Effector memory CD8-positive, alpha-beta T cell (primary cell): ENCODE results near the gene COPG1.

Experiments used
- ATAC-seq: fragments of 150-1000 bp; cut with Tn5 transposase; replicated peaks from 2 replicates; pipeline ENCODE4 v1.10.0; 2021; ENCODE audit warnings: mild to moderate bottlenecking, moderate library complexity
- DNase-seq, 3 experiments: peaks; one replicate each; pipeline ENCODE4 v3.0.0; 2021
- H3K27ac Mint-ChIP-seq, 2 donors: one replicate each; pipeline ENCODE4 v1.8.0; 2022; ENCODE audit warnings: mild to moderate bottlenecking in 2 of 2, mixed read lengths in 2 of 2, moderate library complexity in 2 of 2
- H3K27me3 Mint-ChIP-seq, 2 donors: one replicate each; pipeline ENCODE4 v1.8.0; 2022; ENCODE audit warnings: mixed read lengths in 2 of 2
- H3K36me3 Mint-ChIP-seq: one replicate; pipeline ENCODE4 v1.8.0; 2022; ENCODE audit warnings: mild to moderate bottlenecking, moderate library complexity, mixed read lengths; ENCODE audit not compliant: insufficient read depth
- H3K4me1 Mint-ChIP-seq, 2 donors: one replicate each; pipeline ENCODE4 v1.8.0; 2022; ENCODE audit warnings: low read depth in 2 of 2, mixed read lengths in 2 of 2
- H3K4me3 Mint-ChIP-seq, 2 donors: one replicate each; pipeline ENCODE4 v1.8.0; 2022; ENCODE audit warnings: mild to moderate bottlenecking in 2 of 2, mixed read lengths in 2 of 2, moderate library complexity in 2 of 2
- H3K9me3 Mint-ChIP-seq, 2 donors: one replicate each; pipeline ENCODE4 v1.8.0; 2022; ENCODE audit warnings: mixed read lengths in 2 of 2

Gene COPG1

GRCh38 chr3:129304962-129305222 is 55.5 kb downstream of the COPG1 start:
- Mint-ChIP-seq H3K27ac (no peak overlapping the region), H3K4me3 (no peak overlapping the region), H3K4me1 (peaks cover 5% of the 10 kb centered on the region in 2 donors), H3K36me3 (peaks cover 60% of the 10 kb centered on the region), H3K27me3 (no peaks in the 10 kb centered on the region), H3K9me3 (no peaks in the 10 kb centered on the region)
- no peak for ATAC-seq
- no peak for DNase-seq

GRCh38 chr3:129305592-129306091 is 56.2 kb downstream of the COPG1 start:
- Mint-ChIP-seq H3K36me3 (peaks cover 55% of the 10 kb centered on the region), H3K27me3 (no peaks in the 10 kb centered on the region), H3K4me3 (no peak overlapping the region), H3K4me1 (peaks cover 5% of the 10 kb centered on the region in 2 donors), H3K9me3 (no peaks in the 10 kb centered on the region), H3K27ac (peak overlapping the region; percentile 17 to 49)
- DNase-seq (no peak), ATAC-seq (no peak)

DNA sequence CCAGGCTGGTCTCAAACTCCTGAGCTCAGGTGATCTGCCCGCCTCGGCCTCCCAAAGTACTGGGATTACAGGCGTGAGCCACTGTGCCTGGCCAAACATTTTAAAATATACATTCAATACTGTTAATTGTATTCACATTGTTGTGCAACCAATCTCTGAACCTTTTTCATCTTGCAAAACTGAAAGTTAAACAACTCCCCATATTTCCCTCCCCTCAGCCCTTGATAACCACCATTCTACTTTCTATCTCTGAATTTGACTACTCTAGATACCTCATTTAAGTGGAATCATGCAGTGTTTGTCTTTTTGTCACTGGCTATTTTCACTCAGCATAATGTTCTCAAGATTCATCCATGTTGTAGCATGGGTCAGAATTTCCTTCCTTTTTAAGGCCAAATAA is 59.2 kb downstream of the COPG1 start:
- H3K36me3 Mint-ChIP-seq = peaks cover 44% of the 10 kb centered on the region
- DNase-seq = no peak
- H3K27ac Mint-ChIP-seq = no peak overlapping the region
- no peaks in the 10 kb centered on the region for H3K27me3 Mint-ChIP-seq
- no peak overlapping the region for H3K4me3 Mint-ChIP-seq
- peaks cover 20 to 24% of the 10 kb centered on the region in 2 donors for H3K4me1 Mint-ChIP-seq
- no peak for ATAC-seq
- no peaks in the 10 kb centered on the region for H3K9me3 Mint-ChIP-seq

DNA sequence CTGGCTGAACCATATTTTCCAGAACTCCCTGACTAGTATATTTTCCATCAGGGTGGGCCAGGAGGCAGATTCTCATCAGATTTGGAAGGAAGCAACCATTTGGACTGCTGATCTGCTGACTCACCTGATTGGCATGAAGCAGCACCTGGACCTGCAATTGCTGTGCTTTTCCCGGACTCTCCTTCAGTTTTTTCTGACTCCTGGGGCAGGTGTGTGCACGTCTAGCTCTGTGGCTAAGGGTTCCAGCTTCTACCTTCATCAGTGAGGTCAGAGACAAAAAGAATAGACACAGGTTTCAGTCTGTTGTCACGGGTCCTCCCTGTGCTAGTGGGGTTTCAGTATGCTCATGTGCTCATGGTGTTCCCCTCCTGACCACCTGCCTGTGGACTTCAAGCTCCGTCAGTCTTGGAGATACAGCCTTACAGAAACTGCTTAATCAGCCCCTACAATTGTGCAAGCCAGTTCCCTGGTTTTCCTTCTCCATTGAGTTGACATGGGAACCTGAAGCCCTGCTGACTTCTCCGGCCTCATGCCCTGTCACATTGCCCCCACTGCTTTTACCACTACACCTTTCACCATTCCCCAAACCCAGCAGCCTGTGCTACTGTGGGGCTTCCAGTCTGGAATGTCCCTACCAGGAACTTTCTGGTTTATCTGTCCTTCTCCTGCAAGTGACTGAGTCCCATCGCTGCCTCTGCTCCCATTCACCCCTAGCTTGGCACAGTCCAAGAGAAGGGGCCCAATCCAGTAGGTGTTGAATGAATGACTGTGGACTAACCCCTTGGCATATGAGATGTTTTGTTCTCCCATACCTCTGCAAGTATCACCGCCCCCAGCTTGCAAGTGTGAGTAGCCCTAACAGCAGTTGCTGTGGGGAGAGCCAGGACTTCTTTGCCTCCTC is 61.0 kb downstream of the COPG1 start:
- H3K27me3 Mint-ChIP-seq = no peaks in the 10 kb centered on the region
- H3K4me1 Mint-ChIP-seq = peaks cover 25 to 27% of the 10 kb centered on the region in 2 donors
- H3K27ac Mint-ChIP-seq = peak overlapping the region; percentile 55 to 96
- ATAC-seq (no peak), DNase-seq (no peak)
- peaks cover 45% of the 10 kb centered on the region for H3K36me3 Mint-ChIP-seq
- H3K9me3 Mint-ChIP-seq = no peaks in the 10 kb centered on the region
- H3K4me3 Mint-ChIP-seq = no peak overlapping the region

DNA sequence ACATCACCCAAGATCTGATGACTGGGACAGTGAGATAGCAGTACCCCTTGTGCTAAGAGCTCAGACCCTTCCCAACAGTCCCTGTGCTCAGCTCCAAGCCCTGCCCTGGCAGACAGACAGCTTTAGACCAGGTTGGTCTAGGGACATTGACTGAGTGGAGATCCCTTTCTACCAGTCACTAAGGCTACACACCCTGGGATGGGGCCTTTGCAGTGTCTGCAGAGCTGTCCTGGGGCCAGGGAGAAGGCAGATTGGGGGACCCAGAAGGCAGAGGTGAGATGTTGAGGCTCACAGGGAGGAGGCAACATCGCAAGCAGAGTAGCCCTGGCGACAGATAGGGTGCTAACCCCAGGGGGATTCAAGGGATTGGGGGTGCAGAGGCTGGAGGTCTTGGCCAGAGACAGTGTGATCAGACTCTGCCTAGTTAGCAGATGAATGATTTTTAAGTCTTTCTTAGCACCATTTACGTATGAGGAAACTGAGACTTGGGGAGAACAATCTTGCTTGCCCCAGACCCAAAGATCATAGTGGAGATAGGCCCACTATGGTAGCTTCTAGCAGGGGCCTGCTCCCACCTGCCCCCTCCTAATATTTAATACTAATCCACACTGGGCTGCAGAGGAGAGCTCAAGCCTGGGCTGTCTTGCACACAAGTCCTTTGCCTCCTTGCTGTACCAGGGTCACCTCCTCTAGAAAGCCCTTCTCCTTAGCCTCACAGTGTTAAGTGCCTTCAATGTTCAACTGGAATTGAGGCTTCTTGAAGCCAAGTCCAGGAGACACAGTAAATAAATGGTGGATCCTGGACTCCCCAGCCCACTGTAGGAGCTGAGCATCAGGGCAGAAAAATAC is 61.9 kb downstream of the COPG1 start:
- H3K27ac Mint-ChIP-seq = peak overlapping the region; percentile 55 to 96
- H3K4me3 Mint-ChIP-seq = no peak overlapping the region

GRCh38 chr3:129312021-129312639 is 62.7 kb downstream of the COPG1 start:
- peak; percentile 58 for ATAC-seq
- no peaks in the 10 kb centered on the region for H3K9me3 Mint-ChIP-seq
- H3K27ac Mint-ChIP-seq = peak overlapping the region; percentile 42 to 96
- H3K36me3 Mint-ChIP-seq = peaks cover 39% of the 10 kb centered on the region
- H3K4me3 Mint-ChIP-seq = peak overlapping the region in 1 of 2 donors; percentile 94
- peaks cover 25 to 32% of the 10 kb centered on the region in 2 donors for H3K4me1 Mint-ChIP-seq
- H3K27me3 Mint-ChIP-seq = no peaks in the 10 kb centered on the region
- peak in 2 of 3 experiments; percentile 32 to 33 for DNase-seq

More for the DNA sequence above, 61.9 kb downstream of the COPG1 start:
- DNase-seq (no peak), ATAC-seq (no peak)
- Mint-ChIP-seq H3K27me3 (no peaks in the 10 kb centered on the region), H3K9me3 (no peaks in the 10 kb centered on the region), H3K36me3 (peaks cover 47% of the 10 kb centered on the region), H3K4me1 (peaks cover 25 to 30% of the 10 kb centered on the region in 2 donors)

- Mint-ChIP-seq H3K36me3 (peaks cover 39% of the 10 kb centered on the region), H3K4me1 (peaks cover 25 to 33% of the 10 kb centered on the region in 2 donors), H3K27ac (peak overlapping the region; percentile 42 to 96), H3K4me3 (peak overlapping the region; percentile 94 to 97), H3K9me3 (no peaks in the 10 kb centered on the region), H3K27me3 (no peaks in the 10 kb centered on the region)
- DNase-seq = peak in 1 of 3 experiments; percentile 8
- no peak for ATAC-seq
Measured at GRCh38 chr3:129312671-129313414, 63.4 kb downstream of the COPG1 start.

- Mint-ChIP-seq H3K36me3 (peaks cover 39% of the 10 kb centered on the region), H3K4me1 (peaks cover 25 to 33% of the 10 kb centered on the region in 2 donors), H3K27ac (peak overlapping the region; percentile 42 to 96), H3K27me3 (no peaks in the 10 kb centered on the region), H3K4me3 (peak overlapping the region; percentile 94 to 97), H3K9me3 (no peaks in the 10 kb centered on the region)
- no peak for DNase-seq
- ATAC-seq = no peak
Measured at GRCh38 chr3:129313415-129313664, 63.9 kb downstream of the COPG1 start.

DNA sequence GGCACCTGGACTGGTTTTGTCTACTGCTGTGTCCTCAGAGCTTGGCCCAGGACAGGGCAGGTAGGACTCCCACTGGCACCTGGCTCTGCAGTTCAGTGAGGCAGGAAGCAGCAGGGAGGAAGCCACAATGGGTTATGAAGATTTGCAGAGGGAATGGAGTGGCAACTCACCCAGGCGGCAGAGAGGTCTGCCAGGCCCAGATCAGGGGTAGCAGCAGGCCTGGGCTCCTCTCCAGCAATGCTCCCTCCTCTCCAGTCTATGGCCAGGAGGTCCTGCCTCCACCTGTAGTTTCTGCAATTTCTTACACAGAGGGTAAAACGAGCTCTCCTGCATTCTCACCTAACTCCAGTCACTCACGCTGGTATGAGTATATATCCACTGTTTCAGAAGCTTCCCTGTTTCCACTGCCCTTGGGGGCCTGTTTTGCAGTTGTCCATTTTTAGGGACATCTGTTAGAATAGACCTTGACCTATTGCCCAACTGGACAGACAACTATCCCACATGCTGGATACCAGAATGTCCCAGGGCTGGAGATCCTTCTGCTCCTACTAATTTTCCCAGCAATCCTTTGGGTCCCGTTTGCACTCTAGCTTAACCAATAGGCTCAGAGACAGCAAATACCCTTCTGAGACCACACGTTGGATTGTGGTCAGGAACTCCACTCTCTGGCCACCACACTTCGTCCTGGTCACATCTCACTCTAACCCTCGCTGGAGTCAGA is 64.4 kb downstream of the COPG1 start:
- Mint-ChIP-seq H3K4me3 (peak overlapping the region; percentile 94 to 97), H3K36me3 (peaks cover 39% of the 10 kb centered on the region), H3K27ac (peak overlapping the region; percentile 87 to 96), H3K4me1 (peaks cover 28 to 33% of the 10 kb centered on the region in 2 donors), H3K9me3 (no peaks in the 10 kb centered on the region), H3K27me3 (no peaks in the 10 kb centered on the region)
- ATAC-seq (peak; percentile 12), DNase-seq (peak; percentile 8 to 19 (median 19))

DNA sequence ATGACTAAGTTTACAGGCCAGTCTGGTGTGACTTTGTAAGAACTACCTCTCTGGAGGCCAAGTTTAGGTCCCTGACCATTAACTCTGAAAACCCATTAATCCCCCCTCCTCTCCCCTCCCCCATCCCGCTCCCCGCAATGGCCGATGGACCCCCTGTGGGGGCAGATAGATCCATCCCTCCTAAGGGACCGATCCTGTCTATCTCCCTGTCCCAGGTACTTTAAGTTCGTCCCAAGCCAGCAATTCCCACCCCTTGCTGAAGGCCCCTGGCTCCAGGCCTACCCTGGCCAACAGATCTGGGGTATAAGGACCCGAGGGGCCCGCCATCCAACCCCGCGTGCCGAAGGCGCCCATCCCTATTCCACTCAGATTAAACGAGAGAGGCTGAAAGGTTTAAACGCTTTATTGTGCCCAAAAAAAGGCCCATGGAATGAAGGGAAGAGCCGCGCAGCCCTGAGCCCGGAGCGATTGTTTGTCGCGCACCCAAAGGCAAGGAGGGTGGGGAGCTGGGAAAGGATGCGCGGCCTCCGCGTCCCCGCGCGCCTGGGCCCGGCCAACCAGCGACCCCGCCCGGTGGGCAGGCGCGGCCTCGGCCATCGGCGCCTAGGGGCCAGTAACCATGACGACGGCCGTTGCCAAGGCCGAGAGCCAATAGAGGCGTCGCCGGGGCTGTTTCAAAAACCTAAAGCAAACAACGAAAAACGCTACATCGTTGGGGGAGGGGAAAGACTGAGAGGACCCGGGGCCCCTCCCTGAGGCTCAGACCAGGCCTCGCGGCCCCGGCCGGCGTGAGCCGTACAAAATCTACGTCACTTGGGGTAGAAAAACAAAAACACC is 65.2 kb downstream of the COPG1 start:
- Mint-ChIP-seq H3K27ac (peak overlapping the region; percentile 87 to 96), H3K4me3 (peak overlapping the region; percentile 94 to 97), H3K9me3 (no peaks in the 10 kb centered on the region), H3K4me1 (peaks cover 28 to 33% of the 10 kb centered on the region in 2 donors), H3K36me3 (peaks cover 39% of the 10 kb centered on the region), H3K27me3 (no peaks in the 10 kb centered on the region)
- DNase-seq (peak in 2 of 3 experiments; percentile 27 to 32), ATAC-seq (peak; percentile 13)

DNA sequence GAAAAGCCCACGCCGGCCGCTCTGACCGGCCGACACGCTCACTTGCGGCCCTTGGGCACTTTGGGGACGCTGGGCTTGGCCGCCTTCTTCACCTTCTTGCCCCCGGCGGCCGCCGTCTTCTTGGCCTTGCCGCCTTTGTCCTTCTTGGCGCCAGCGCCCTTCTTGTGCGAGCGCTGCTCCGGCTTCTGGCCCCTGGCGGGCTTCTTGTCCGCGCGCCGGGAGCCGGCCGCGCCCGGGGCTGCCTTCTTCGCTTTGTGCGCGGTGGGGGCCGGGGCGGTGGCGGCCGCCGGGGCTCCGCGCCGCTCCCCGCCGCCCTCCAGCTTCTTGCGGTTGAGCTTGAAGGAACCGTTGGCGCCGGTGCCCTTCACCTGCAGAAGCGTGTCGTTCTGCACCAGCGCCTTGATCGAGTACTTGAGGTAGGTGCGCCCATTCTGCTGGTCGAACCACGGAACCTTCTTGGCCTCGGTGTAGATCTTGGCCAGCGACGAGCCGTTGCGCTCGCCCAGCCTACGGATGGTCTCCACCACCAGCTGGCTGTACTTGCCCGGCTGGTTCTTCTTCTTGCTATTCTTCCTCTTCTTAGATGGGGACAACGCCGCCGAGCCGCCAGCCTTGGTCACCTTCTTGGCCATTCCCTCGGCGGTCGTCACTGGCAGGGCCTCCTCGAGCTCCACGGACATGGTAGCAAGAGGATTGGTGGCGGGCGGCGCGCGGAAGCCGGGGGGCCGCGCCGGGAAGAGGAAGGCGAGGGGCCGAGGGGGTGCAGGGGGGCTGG is 66.0 kb downstream of the COPG1 start:
- Mint-ChIP-seq H3K4me3 (peak overlapping the region; percentile 94 to 97), H3K9me3 (no peaks in the 10 kb centered on the region), H3K4me1 (peaks cover 28 to 33% of the 10 kb centered on the region in 2 donors), H3K27ac (peak overlapping the region; percentile 87 to 96), H3K36me3 (peaks cover 39% of the 10 kb centered on the region), H3K27me3 (no peaks in the 10 kb centered on the region)
- peak; percentile 17 to 38 (median 33) for DNase-seq
- ATAC-seq = peak; percentile 13
